MCF 10A (cell line): ENCODE data around the gene ACBD5. TPM values are rescaled to one million over a fixed set of nuclear protein-coding genes. Genes with fewer than 3 reads are reported as not detected.

ENCODE experiments used
- BruUV-seq: library from RNA; stranded (reverse); fragments of 400-500 nt; replicated peaks from 2 replicates; lab custom pipeline; 2021; lab: Mats Ljungman, UMichigan
- CTCF ChIA-PET: fragments of 300-600 bp; sonication (Branson Sonifier 250); formaldehyde crosslinking; extraction: SDS; loops from one replicate; lab custom pipeline; 2021; ENCODE audit warnings: antibody characterized with exemption, inconsistent platforms; lab: Yijun Ruan, JAX
- POLR2A ChIA-PET: fragments of 300-600, 350-650 bp; sonication (Branson Sonifier 250); formaldehyde crosslinking; extraction: SDS; loops from one replicate; lab custom pipeline; 2020; ENCODE audit warnings: antibody characterized with exemption, inconsistent platforms; lab: Yijun Ruan, JAX
- DNase-seq: peaks from one replicate; pipeline ENCODE4 v3.0.0-alpha.2; 2018; ENCODE audit not compliant: unreplicated experiment
- H3K27ac Mint-ChIP-seq: one replicate; pipeline ENCODE4 v1.8.0; 2022; ENCODE audit warnings: mild to moderate bottlenecking, low read depth, mixed read lengths; ENCODE audit not compliant: unreplicated experiment
- H3K27me3 Mint-ChIP-seq: one replicate; pipeline ENCODE4 v1.8.0; 2022; ENCODE audit warnings: mixed read lengths; ENCODE audit not compliant: insufficient read depth, unreplicated experiment
- H3K36me3 Mint-ChIP-seq: one replicate; pipeline ENCODE4 v1.8.0; 2022; ENCODE audit warnings: mild to moderate bottlenecking, moderate library complexity, mixed read lengths; ENCODE audit not compliant: insufficient read depth, unreplicated experiment
- H3K4me1 Mint-ChIP-seq: one replicate; pipeline ENCODE4 v1.8.0; 2022; ENCODE audit warnings: mixed read lengths; ENCODE audit not compliant: insufficient read depth, unreplicated experiment
- H3K4me3 Mint-ChIP-seq: one replicate; pipeline ENCODE4 v1.8.0; 2022; ENCODE audit warnings: mild to moderate bottlenecking, moderate library complexity, mixed read lengths; ENCODE audit not compliant: unreplicated experiment
- H3K9me3 Mint-ChIP-seq: one replicate; pipeline ENCODE4 v1.8.0; 2022; ENCODE audit warnings: mixed read lengths; ENCODE audit not compliant: unreplicated experiment
- CTCF ChIP-seq: fragments of 200-600 bp; IDR thresholded peaks from one replicate; pipeline ENCODE4 v1.8.0; 2022; ENCODE audit warnings: antibody characterized with exemption, mild to moderate bottlenecking; ENCODE audit not compliant: unreplicated experiment
- intact Hi-C: fragments of 100-400 bp; cut with micrococcal nuclease; formaldehyde crosslinking; loops from 2 replicates; pipeline ENCODE4 v1.14.1; 2022
- total RNA-seq: library from RNA; stranded (reverse); gene quantifications from 2 replicates; pipeline ENCODE4 v1.2.3, GENCODE V29; 2022

The ACBD5 gene
- total RNA-seq, 1 experiment from 2014 or later = 22.2 TPM

DNA sequence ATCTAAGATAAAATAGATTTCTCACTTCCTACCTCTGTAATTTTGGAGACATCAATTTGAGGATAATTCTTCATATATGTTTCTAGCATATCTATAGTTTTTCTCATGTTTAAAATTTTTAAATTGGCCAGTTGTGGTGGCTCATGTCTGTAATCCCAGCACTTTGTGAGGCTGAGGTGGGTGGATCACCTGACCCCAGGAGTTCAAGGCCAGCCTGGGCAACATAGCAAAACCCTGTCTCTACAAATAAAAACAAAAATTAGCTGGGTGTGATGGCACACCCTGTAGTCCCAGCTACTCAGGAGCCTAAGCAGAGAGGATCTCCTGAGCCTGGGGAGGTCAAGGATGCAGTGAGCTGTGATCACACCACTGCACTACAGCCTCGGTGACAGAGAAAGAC is 4.9 kb downstream of the ACBD5 start:
- ChIA-PET POLR2A (interaction anchor here (0.6 to 2.5 kb wide), 4 partner anchors 42 to 128 kb away, joined by 3 to 10 read pairs (median 4); partner anchors contain the start of genes MASTL and YME1L1), CTCF (interaction anchor here (0.6 to 2.8 kb wide), 3 partner anchors 12 to 1148 kb away, joined by 3 to 17 read pairs (median 3); no protein-coding TSS in a partner anchor)
- H3K36me3 Mint-ChIP-seq = peaks cover 35% of the 10 kb centered on the region
- no peaks in the 10 kb centered on the region for H3K9me3 Mint-ChIP-seq
- no peak overlapping the region for H3K4me3 Mint-ChIP-seq
- no peak for DNase-seq
- no TSS peak for BruUV-seq
- H3K4me1 Mint-ChIP-seq = no peaks in the 10 kb centered on the region
- no peak overlapping the region for H3K27ac Mint-ChIP-seq
- TF ChIP-seq CTCF = no peak
- intact Hi-C loops = no loop called here
- H3K27me3 Mint-ChIP-seq = no peaks in the 10 kb centered on the region

DNA sequence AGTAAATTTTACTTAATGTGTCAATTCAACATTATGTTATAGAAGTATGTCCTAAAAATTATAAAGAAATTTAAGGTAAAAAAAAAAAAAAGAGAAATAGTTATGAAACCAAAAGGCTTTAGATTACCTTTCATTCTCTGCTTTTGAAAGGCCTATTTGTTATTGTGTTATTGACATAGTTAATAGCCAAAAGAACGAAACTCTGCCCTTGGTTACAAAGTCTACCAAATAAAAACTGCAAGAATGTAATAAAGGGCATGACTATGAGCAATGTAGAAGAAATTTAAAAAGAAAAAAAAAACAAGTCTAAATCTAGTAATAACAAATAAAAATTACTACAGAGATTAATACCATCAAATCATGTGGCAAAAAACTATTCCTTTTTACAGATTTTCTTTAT is 10.6 kb downstream of the ACBD5 start:
- H3K27me3 Mint-ChIP-seq = no peaks in the 10 kb centered on the region
- H3K9me3 Mint-ChIP-seq = no peaks in the 10 kb centered on the region
- H3K4me1 Mint-ChIP-seq = no peaks in the 10 kb centered on the region
- POLR2A ChIA-PET = interaction anchor here (0.7 kb wide), 1 partner anchor 13 kb away, joined by 3 read pairs; no protein-coding TSS in a partner anchor
- TF ChIP-seq CTCF = no peak
- intact Hi-C loops = no loop called here
- peaks cover 44% of the 10 kb centered on the region for H3K36me3 Mint-ChIP-seq
- no peak overlapping the region for H3K27ac Mint-ChIP-seq
- no peak for DNase-seq
- BruUV-seq = no TSS peak
- no peak overlapping the region for H3K4me3 Mint-ChIP-seq
- CTCF ChIA-PET = interaction anchor here (0.6 kb wide), 1 partner anchor 140 kb away, joined by 3 read pairs; no protein-coding TSS in a partner anchor

DNA sequence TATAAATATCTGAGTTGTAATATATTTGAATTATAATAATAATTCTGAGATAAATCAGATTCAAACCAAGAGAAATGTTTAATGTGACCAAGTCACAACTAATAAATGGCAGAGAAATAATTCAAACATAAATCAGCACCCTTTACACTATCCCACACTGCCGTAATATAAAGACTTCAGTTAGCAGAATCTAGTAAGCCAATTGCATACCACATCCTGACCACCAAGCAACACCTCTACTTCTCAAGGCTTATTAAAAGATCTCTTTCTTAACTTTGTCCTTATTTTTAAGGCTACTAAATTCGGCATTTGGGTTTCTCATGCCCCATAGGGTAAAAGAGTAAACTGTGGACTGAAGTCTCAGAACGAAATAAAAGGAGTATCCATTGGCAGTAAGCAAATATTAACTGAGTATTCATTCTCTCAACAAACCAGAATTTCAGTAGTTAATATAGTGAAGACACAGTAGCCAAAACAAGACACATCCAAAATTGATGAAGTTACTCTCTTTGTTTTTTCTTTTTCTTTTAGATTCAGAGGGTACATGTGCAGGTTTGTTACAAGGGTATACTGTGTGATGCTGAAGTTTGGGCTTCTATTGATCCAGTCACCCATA is 14.8 kb downstream of the ACBD5 start:
- ChIA-PET POLR2A (no interaction called here), CTCF (interaction anchor here (0.6 kb wide), 1 partner anchor 100 kb away, joined by 5 read pairs; no protein-coding TSS in a partner anchor)
- intact Hi-C loops = no loop called here
- no peak for TF ChIP-seq CTCF
- Mint-ChIP-seq H3K36me3 (peaks cover 59% of the 10 kb centered on the region), H3K27ac (no peak overlapping the region), H3K4me1 (no peaks in the 10 kb centered on the region), H3K4me3 (no peak overlapping the region), H3K27me3 (no peaks in the 10 kb centered on the region), H3K9me3 (no peaks in the 10 kb centered on the region)
- BruUV-seq = no TSS peak
- DNase-seq = no peak

DNA sequence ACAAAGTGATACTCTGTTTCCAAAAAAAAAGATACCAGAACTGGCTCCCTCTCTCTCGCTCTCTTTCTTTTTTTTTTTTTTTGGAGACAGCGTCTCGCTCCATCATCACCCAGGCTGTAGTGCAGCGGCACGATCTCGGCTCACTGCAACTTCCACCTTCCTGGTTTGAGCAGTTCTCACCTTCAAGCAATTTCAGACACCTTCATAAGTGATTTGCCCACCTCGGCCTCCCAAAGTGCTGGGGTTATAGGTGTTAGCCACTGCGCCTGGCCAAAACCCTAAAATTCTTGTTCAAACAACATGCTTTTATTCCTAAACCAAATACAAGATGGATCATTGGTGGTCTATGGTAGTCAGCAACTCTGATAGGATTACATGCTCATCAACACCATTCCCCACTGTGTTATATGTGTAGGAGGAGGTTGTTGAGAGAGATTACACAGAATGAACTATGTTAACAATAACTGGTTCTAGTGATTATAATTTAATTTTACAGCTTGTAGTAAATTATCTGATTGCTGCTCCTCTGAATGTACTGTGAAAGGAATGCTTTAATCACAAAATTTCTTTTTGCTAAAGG is 15.5 kb downstream of the ACBD5 start:
- intact Hi-C loops = no loop called here
- ChIA-PET CTCF (interaction anchor here (1.7 to 2.9 kb wide), 4 partner anchors 11 to 135 kb away, joined by 5 to 21 read pairs (median 12); no protein-coding TSS in a partner anchor), POLR2A (interaction anchor here (0.9 kb wide), 1 partner anchor 9 kb away, joined by 3 read pairs; no protein-coding TSS in a partner anchor)
- DNase-seq = no peak
- Mint-ChIP-seq H3K4me3 (no peak overlapping the region), H3K4me1 (no peaks in the 10 kb centered on the region), H3K27ac (no peak overlapping the region), H3K36me3 (peaks cover 59% of the 10 kb centered on the region), H3K27me3 (no peaks in the 10 kb centered on the region), H3K9me3 (no peaks in the 10 kb centered on the region)
- no TSS peak for BruUV-seq
- no peak for TF ChIP-seq CTCF
